ENCODE measurements around the gene CABLES2.

Gene CABLES2

DNA sequence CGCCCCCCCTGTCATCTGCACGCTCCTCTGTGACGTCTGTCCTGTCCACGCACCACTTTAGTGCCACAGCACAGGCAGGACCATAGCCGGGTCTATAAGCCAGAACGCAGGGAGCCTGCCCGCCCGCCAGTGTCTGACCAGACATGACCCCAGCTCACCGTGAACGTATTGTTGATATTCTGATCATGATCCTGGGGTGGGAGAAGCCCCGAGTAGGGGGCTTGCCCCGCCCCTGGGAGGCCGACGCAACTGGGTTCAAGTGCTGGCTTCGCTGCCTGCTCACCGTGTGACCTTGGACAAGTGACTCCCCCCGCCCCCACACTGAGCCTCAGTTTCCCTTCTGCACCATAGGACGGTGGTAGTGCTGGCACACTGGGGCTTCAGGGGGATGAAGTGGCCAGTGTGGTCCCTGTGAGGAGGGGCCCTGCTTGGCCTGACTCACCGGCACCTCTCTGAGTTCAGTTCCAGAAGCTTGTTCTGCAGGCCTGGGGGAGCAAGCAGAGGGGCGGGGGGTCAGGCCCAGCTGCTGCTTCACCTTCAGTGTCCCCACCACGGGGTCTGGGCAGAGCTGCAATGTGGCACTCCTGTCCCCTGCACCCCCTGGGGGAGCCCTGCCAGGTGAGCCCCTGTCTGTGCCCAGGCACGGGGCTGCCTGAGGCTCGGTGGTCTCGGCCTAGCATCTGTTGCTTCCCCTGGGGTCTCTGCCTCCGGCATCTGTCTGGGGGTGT, 11.1 kb upstream of the CABLES2 start:
- DNase-seq: no peak

DNA sequence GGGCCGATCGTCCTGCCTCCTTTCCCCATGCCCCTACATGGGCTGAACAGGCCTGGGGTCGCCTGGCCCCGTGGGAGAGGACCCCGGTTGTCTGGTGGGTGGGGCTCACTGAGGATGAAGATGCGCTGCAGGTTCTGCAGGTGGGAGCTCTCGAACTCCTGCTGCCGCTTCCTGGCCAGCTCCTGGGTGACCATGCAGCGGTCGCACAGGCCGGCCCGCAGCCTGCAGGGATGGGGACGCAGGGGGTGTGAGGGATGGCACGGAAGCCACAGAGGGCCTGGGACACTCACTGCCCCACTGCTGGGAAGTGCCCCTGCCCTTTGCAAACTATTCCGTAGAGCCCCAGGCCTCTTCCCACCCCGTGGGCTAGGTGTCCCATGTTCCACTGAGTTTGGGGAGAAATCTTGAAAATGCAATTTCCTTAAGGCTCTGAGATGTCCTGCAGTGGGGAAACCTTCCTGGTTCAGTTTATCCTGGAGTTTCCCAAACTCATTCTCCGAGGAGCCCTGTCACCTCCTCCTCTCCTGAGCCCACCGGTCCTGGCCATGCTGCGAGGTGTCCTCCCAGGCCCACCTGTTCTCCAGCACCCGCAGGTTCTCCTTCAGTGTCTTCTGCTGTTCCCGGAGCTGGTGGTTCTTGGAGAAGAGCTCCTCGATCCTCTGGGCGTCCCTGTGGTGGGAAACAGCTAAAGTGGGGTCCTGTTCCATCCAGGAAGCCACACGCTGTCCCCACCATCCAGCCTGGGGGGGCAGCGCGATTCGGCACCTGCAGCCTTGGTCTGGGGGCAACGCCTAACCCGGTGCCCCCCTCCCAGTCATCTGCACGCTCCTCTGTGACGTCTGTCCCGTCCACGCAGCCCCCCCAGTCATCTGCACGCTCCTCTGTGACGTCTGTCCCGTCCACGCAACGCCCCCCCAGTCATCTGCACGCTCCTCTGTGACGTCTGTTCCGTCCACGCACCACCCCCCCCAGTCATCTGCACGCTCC, 9.9 kb upstream of the CABLES2 start:
- DNase-seq: no peak

DNA sequence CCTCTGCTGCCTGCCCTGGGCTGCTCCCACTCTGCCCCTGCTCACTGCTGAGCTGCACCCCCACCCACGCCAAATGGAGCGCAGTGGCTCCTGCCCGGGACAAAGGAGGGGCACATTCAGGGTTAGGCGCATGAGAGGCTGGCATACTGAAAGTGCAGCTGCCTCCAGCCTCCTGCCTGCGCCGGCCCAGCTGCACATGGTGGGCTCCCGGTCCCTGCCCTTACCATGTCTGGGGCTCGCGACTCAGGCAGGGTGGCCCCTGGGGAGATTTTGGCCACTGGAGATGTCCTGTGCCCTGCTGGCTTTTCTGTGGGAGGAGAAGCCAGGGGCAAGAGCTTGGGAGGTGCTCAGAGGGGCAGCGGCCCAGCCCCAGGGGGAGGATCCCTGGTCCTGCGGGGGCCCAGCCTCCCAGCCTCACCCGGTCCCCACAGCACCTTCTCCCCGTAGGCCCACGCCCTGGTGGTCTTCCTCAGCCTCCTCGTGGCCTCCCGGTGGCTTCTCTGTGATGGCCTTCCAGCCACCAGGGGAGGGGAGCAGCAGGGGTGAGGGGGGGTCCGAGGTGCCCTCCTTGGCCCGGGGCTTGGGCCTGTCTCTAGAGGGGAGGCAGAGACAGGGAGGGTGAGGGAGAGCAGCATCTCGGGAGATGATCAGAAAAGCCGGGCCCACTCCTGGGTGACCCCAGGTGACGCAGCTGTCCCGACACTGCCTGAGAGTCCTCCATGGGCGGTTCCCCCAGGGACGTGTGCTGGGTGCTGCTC, 8.4 kb upstream of the CABLES2 start:
- DNase-seq: no peak

DNA sequence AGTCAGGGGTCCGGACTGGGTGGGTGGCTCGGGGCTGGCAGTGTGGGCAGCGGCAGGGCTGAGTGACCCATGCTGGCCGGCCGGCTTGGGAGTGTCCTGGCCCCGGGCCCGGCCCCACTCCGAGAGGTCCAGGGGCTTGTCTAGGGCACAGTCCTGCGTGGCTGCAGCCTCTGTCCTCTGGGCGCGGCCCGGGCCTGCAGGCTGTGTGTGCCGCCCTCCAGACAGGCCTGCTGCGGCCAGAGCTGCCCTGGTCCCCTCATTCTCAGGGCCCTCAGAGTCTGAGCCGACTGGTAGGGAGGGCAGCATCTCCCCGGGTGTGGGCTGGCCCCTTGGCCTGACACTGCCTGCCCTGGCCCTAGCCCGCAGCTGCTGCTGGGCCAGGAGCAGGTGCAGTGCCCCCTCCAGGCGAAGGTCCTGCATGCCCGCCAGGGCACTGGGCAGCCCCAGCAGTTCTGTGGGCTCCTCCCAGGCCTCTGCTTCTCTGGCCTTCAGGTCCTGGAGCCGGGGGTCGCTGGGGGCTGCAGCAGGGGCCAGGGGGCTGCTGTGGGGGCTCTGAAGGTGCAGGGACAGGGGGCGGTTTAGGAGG, 6.9 kb upstream of the CABLES2 start:
- no peak for DNase-seq

DNA sequence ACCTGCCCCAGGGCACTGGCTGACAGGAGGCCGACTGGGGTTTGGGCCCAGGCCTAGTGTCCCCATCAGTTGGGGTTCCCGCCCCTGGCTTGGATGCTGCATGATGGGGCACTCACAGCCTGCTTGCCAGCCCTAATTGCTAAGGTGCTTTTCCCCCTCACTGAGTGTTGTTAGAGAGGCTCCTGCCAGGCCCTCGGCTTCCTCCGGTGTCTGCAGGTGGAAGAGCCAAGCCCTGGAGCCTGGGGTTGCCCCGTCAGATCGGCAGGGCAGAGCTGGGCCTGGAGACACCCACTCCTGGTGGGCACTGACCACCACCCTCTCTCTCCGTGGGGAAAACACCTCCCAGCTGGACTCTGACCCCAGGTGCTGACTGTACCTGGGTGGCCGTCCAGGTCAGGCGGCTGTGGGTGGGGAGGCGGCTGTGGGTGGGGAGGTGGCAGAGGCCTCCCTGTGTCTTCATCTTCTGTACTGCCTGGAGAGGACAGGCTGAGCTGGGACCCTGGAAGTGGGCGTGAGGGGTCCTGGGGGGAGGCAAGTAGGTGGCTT, 6.0 kb upstream of the CABLES2 start:
- DNase-seq: no peak

DNA sequence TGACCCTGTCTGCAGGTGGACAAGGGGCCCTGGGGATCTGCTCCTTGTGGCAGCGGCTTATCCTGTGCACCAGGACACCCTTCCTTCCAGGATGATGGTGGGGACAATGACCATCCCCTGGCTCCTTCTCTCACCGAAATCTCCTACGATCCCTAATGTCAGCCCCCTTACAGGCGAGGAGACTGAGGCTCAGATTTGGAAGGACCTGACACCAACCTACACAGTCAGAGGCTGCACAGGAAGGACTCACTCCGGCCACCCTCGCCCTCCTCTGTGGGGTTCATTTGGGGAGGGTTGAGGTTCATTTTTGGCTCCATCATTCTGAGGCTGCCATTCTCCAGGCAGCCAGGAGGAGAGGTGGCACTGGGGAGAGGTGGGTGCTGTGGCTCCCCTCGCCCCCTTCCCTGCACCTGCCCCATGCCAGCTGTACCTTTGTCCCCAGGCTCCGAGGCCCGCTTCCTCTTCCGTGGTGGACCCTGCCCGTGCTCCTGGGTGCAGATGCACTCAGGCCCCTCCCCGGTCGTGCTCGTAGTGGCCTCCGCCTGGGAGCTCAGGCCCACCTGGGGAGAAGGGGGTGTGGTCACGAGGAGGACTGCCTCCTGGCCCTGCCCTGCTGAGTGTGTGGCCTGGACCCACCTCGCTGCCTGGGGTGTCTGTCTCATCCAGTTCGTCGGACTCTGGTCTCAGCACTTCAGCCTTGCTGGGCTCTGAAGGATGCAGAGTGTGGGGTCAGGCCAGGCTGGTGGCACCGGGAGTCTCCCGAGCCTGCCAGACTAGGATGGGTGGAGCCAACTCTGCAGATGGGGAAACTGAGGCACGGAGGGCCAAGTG, 5.3 kb upstream of the CABLES2 start:
- DNase-seq: no peak

DNA sequence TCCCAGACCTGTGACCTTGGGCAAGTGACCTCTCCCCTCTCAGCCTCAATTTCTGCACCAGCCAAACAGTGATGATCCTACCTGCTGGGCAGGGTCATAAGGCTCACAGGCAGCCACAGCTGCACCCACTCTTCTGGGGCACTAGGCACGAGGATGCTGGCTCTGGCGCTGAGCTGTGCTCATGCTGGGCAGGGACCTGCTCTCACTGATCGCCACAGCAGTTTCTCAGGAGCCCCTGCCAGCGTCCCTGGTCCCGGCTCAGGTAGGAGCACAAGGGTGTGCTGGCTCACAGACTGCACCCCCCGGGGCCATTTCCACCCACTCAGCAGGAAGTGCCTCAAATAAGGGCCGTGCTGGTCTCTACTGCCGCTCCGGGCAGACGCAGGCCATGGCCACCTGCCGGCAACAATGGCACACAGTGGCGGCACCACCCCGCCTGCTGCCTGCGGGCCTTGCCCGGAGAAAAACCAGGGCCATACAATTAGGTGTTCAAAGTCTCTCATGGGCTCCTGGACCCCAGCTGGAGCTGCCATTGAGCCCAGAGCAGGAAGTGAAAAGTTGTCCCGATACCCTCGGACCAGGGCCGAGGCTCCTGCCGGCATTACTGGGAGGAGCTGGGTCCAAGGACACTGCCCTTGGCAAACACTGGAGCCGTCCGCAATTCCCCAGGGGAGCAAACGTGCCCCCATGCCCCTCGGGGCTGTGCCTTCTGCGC, 4.6 kb upstream of the CABLES2 start:
- no peak for DNase-seq

DNA sequence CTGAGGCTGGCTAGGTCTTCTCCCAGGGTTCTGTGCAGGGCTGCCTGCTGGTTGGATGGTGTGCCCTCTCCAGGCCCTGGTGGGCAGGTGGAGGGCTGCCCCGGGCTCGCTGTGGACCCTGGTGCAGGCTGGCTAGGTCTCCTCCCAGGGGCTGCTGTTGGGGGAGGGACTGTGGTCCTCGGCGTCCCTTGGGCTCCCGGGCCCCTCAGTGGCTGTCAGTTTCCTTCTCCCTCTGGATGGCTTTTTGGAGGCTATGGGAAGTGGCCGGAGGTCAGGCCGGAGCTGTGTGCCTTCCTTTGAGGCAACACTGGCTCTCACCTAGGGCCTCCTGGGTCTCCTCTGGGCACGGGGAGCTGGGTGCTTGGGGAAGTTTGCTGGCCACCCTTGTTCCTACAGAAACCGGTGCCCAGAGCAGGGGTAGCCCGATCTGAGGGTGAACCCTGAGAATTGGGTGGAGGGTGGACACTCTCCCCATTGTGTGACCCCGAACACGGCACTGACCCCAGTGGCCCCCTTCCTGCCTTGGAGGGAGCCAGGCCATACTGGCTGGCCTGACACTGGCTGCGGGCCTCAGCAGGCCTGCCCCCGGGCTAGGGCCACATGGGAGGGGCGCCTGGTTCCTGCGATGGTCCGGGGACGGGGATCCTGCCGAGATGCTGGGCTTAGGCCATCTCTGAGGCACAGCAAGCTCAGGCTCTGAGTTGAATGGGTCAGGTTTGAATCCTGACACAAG, 3.8 kb upstream of the CABLES2 start:
- DNase-seq: no peak

DNA sequence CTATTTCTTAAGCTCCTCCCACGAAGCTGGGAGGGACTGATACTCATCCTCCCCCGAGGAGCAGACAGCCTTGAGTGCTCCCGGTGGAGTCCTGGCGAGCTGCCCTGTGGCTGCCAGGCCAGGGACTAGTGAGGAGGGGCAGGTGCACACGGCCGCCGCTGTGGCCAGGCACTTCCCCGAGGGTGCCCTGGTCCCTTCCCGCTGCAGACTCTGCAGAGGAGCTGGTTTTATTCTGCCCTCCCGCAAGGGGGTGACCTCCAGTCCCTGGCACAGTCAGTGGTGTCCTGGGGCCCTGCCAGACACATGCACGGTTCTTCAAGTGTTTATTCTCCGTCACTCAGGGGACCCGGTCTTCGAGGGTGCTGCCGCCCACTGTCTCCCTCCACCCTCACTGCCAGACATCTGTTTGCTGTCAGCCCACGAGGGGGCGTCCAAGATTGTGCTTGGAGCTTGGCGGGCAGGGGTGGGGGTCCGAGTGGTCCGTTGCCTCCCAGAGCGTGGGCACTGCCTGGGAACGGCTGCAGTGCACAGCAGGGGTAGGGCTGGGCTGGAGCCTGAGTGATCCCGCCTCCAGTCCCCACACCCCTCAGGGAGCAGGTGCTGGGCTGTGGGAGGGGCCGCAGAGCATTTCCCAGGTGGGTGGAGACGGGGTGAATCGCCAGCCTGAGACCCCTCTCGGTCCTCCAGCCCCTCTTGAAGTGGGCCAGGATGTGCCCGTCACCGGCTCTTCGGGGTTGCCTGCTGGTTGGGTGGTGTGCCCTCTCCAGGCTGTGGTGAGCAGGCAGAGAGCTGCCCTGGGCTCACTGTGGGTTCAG, 3.1 kb upstream of the CABLES2 start:
- DNase-seq: no peak

DNA sequence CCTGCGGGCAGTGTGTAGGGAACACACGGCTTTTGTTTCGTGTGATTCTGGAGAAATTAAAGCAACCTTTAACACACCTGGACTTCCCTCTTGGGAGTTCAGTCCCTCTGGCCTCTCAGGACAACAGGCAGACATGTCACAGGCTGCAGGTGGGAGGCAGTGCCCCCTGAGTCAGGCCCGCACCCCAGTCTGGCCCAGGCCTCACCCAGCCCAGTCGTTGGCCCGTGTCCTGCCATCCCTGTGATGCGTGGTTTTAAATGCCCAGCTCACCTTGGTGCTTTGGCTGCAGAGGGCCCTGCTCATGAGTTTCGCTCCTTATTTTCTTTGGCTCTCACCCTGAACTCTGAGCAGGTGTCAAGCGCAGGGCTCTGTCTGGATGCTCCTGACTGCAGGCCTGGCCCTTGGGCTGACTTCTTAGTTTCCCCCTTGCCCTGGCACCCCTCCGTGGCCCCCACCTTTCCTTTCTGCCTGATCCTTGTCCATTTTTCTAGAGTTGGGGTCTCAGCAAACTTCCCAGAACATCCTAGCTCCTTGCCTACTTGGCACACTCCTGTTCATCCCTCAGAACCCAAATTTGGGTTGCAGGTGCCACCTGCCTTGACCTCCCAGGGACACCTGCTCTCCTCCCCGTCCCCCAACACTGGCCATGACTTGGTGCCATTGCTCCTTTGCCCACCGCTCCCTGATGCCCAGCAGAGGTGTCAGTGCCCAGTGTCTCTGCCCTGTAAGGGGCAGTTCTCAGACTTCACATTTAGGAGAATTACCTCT, 2.2 kb upstream of the CABLES2 start:
- no peak for DNase-seq

DNA sequence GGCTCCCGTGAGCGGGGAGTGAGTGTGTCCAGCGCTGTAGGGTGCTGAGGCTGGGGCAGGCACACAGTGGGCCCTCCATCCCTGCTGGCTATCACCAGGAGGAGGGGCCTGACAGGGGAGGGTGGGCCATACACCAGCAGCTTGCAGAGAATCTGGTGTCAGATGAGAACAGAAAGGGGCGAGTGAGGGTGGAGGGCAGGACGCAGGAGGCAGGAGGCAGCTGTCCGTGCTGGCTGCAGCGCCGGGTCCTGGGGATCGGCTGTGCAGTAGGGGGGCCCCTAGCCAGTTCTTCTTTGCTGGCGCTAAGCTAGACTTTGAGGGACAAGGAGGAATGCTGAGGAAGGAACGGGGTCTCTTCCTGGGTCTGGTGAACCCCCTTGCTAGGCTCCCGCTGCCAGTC, 1.6 kb upstream of the CABLES2 start:
- DNase-seq: no peak

DNA sequence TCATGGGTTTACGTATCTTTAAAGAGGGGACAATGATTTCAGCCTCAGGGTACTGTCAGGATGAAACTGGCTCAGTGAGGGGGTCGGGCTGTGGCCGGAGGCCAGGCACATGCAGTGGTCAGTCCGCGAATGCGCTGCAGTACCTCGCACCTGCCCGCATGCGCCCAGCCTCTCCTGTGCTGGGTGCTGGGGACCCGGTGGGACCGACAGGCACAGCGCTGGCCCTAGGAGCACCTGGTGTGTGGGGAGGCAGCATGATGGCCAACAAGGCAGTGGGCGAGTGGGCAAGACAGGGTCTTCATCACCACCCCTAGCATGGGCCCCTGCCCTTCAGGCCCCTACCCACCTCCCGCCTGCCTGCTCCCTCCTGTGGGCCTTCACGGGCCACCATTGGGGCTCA, 970 bp upstream of the CABLES2 start:
- DNase-seq: no peak

DNA sequence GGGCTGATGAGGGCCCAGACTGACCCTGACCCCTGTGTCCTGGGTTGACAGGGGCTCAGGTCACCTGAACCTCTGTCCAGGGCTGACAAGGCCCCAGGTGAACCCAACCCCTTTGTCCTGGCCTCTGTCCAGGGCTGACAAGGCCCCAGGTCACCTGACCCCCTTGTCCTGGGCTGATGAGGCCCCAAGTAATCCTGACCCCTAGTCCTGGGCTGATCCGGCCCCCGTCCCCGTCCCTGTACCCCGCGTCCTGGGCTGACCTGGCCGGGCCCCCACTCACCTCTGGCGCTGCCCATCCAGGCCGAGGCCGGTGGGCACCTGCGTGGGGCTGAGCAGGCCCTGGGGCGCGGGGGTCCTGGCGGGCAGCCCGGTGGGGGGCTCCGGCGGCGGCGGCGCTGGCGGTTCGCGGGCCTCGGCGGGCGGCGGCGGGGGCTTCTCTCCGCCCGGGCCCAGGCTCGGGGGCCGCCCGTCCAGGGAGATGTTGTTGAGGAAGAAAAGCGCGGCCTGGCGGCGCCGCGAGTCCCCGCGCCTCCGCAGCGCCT, 379 bp downstream of the CABLES2 start:
- DNase-seq: no peak

DNA sequence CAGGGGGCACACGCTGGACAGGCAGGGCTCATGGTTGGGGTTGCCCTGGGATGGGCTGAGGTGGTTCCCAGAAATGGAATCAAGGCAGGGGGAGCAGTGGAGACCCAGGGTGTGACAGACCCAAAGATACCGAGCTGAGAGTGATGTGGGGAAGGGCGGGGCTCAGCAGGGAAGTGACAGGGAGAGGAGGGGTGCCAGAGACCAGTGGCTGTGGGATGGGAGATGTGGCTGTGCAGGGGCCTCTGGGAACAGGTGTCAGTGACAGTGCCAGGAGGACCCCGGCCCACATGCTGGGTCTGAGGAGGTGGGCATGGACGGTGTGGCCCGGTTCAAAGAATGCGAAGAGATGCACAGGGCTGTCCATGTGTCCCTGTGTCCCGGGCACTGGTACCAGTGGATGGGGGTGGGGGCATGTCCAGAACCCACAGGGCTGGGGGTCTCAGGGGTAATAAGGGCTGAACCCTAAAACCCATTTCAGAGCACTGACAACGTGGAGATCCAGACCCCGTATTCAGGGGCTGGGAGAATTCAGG, 1.0 kb downstream of the CABLES2 start:
- no peak for DNase-seq

DNA sequence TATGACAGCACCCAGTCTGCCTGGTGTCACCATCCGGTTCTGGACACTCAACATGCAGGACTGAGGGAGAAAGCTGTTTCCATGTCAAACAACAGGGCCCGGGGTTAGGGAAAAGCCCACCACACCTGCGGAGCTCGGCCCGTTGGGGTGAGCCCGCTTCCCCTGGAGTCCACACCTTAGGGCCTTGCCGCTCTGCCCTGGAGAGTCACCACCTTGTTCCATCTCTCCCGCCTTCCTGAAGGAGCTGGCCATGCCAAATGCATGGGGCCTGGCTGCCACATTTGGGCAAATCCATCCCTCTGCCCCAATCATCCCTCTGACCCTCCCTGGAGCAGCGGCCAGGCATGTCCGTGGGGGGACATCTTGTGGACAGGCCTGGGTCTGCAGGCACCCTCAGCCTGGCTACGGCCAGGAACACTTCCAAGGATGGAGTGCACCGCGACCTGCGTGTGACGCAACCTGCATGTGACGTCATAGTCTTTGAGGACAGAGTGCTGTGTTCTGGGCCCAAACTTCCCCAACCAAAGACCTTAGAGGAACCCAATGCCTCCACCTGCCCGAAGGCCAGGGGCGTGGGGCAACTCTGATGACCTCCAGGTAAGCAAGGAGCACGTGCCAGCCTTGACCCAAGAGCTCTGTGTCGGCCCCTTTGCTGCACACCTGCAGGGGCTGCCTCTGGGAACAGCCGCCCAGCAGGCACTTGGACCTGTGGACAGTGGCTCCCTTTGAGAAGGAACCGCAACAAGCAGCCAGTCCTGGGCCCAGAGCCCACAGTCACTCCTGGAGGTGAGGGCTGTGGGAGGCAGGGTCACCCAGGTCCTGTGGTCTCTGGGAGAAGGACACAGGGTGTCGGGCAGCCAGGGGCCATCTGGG, 1.7 kb downstream of the CABLES2 start:
- DNase-seq: no peak

DNA sequence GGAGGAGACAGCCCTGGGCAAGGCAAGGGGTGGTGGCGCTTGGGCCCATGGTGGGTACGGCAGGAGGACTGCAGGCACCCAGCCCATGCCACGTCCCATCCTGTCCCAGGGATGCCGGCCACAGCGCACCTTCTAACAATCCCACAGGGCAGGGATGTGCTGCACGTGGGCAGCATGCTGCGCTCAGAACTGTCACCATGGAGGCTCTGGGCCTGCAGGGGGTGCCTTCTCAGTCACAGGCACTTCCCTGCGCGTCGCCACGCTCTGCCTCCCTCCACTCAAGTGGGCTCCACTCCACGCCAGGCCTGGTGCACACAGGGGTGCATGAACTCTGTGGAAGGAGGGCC, 2.4 kb downstream of the CABLES2 start:
- DNase-seq: no peak

DNA sequence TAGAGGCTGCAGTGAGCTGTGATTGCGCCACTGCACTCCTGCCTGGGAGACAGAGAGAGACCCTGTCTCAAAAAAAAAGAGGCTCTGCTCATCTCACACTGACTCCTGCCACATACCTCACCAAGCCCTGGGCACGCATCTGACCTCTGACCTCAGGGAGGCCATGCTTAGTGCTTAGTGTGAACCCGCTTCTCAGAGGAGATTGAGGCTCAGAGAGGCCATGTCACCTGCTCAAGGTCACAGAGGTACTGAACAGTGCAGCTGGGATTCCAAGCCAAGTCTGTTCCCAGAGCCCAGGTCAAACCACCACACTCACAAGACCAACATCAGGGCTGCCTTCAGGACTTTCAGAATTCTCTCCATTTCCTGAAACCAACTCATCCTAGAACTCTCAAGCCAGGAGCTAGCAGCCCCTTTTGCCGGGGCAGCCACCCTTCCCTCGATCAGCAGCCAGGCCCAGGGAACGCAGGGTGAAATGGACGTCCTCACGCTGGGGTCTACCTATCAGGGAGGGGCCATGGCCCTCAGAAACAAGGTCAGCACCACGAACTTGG, 2.9 kb downstream of the CABLES2 start:
- DNase-seq: no peak
